GM12873 (cell line): ENCODE data around the gene EEF1A2.

Experiments
- TF ChIP-seq, protein P1 (sequence below): IDR thresholded peaks from 2 replicates; pipeline ENCODE4 v1.5.1; 2012; ENCODE audit warnings: low read depth, mild to moderate bottlenecking, moderate library complexity, low read length, control low read depth; ENCODE audit not compliant: insufficient read depth; ENCODE audit errors: missing control alignments

Gene EEF1A2

DNA sequence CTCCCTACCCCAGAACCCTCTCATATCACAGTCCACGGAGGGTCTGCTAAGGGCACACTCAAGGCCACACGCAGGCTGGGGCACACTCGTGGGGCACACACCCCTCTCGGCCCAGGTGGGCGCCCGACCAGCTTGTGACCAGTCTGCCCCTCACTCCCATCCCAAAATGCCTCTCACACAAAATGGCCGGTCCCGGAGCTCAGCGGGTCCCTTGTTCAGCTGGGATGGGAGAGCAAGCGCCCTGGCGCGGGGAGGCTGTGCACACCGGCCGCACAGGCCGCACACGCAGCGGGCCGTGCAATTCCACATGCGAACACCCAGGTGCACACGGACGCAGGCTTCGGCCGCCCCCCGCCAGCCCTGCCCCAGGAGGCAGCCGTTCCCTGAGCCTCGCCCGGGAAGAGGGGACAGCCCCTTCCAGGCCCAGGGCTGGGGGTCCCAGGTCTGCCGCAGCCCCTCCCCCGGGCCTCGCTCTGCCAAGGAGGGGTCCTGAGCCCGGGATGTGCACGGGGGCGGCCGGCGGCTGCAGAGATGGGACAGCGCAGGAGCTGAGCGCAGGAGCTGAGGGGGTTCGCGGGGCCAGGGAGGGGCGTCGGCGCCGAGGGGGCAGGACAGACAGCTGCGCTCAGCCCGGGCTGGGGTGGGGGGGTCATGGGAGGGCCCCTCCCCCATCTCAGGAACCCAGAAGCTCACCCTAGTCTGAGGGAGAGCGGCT is 27.7 kb downstream of the EEF1A2 start:
- TF ChIP-seq, protein P1, sequence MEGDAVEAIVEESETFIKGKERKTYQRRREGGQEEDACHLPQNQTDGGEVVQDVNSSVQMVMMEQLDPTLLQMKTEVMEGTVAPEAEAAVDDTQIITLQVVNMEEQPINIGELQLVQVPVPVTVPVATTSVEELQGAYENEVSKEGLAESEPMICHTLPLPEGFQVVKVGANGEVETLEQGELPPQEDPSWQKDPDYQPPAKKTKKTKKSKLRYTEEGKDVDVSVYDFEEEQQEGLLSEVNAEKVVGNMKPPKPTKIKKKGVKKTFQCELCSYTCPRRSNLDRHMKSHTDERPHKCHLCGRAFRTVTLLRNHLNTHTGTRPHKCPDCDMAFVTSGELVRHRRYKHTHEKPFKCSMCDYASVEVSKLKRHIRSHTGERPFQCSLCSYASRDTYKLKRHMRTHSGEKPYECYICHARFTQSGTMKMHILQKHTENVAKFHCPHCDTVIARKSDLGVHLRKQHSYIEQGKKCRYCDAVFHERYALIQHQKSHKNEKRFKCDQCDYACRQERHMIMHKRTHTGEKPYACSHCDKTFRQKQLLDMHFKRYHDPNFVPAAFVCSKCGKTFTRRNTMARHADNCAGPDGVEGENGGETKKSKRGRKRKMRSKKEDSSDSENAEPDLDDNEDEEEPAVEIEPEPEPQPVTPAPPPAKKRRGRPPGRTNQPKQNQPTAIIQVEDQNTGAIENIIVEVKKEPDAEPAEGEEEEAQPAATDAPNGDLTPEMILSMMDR, result no peak

DNA sequence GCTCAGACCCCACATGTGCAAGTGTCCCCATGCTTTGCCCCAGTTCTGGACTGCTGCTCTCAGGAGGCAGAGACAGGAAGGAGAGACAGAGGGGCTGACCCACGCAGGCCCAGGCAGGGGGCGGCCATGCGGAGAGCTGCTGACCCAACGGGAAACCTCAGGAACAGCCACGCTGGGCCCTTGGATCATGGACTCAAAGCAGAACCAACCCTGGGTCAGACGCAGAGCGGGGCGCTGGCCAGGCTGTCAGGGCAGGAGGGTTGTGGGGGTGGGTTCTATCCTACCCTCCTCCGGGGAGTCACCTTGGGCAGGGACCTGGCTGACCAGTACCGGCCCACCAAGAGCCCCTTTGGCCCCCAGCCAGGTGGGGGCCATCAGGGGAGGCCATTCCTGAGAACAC is 28.5 kb downstream of the EEF1A2 start:
- TF ChIP-seq, protein P1, result no peak

DNA sequence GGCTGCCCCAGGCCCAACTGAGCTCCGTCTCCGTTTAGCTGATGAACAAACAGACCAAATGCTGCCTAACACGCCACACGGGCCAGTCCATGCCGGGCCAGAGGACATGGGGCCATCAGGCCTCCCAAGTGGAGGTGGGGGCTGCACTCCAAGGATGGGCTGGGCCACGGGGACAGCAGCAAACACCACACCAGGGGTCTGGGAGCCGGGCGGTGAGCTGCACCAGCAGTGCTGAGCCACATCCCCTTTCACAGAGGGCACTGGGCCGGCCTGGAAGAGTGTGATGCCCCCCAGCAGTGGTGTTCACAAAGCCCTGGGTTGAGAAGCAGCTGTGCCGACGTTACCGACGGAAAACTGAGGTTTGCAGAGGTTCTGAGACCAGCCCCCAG is 29.2 kb downstream of the EEF1A2 start:
- TF ChIP-seq, protein P1, result no peak

- TF ChIP-seq, protein P1, result no peak
These were observed 29.7 kb downstream of the EEF1A2 start for GRCh38 chr20:63469019-63469712.

DNA sequence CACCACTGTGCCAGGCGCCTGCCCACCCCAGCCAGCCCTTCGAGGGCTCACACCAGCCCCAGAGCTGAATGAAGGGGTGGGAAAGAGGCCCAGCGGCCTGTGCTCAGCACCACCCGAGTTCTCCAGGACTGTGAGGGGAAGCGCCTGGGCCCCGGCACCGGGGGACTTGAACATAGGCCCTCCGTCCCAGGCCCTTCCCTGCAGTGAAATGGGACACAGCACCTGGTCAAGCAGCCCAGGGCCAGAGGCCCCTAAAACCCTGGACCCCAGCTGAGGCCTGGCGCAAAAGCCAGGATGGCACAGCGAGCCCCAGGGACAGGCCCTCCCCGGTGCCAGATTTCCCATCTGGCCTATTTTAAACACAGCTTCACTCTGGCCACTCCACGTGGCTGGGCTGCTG is 30.5 kb downstream of the EEF1A2 start:
- TF ChIP-seq, protein P1, result no peak

DNA sequence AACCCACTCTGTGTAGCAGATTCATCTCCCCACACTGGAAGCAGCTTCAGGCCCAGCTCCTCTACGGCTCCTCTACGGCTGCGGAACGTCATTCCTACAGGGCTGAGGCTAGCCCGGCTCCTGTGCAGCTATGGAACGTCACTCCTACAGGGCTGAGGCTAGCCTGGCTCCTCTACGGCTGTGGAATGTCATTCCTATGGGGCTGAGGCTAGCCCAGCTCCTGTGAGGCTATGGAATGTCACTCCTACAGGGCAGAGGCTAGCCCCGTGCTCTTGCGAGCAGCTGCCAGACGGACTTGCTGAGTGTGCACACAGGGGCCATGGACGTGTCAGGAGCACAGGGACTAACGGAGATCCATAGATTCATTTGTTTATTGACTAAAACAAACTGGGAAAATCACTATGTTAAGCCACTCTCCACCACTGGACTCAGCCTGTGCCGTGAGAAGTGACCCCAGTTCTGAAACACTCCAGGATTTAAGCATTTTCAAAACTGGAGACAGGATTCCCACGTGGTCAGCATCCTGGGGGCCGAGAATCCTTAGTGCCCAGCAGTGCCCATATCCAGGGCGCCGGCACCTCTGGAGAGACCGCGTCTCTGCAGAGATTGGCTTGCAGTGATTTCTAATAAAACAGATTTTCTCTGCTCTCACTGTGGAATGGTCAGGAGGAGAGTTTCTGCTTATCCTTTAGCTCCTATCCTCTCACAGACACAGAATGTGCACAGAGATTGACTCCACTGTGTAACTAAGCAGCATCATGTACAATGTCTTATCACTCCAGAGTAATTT is 31.4 kb downstream of the EEF1A2 start:
- TF ChIP-seq, protein P1, result no peak

DNA sequence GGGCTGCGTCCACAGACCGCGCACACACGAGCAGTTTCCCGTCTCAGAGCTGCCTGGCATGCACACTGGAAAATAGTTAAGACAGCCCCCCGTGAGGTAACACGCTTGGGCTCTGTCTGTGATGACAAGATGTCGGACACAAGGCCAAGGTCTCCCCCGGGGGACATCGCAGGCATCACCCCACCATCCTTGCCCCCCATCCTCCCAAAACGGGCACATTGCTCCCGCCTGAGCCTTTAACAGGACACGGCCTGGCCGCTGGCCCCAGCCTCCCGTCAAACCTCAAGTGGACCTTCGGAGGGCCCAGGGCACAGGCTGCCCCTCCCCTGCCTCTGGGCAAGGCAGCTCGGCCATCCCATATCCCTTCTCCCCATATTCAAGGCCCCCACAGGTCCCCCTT is 32.0 kb downstream of the EEF1A2 start:
- TF ChIP-seq, protein P1, result no peak
